H1 (cell line): Measurements from ENCODE around the gene SNX30. TPM values are rescaled to one million over a fixed set of nuclear protein-coding genes. Genes with fewer than 3 reads are reported as not detected.

Experiments
- CTCF ChIA-PET: fragments of 300-600 bp; sonication (Branson Sonifier 250); formaldehyde crosslinking; loops from one replicate; lab custom pipeline; 2021; ENCODE audit not compliant: partially characterized antibody; lab: Charles Lee
- POLR2A ChIA-PET: fragments of 300-600 bp; sonication (Branson Sonifier 250); formaldehyde crosslinking; loops from one replicate; lab custom pipeline; 2021; ENCODE audit warnings: inconsistent platforms; ENCODE audit not compliant: partially characterized antibody; lab: Charles Lee
- DNase-seq, 2 experiments: peaks; one replicate each; pipeline versions ENCODE4 v3.0.0 to v3.0.0-alpha.2; 2010 to 2022; ENCODE audit warnings: low spot score in 2 of 2, low read depth in 1 of 2, mixed read lengths in 1 of 2
- FAIRE-seq: peaks from 2 replicates; lab custom pipeline; 2011; peaks lifted over from hg19 to GRCh38; lab: Jason Lieb, UNC
- H2AFZ ChIP-seq: 2 replicates; pipeline ENCODE4 v1.8.1; 2012; ENCODE audit warnings: low read length, inconsistent platforms
- H2AK5ac ChIP-seq: 2 replicates; pipeline ENCODE4 v1.6.1; 2013; ENCODE audit warnings: low read depth, low read length
- H2BK120ac ChIP-seq: replicated peaks from 2 replicates; pipeline ENCODE3; 2013; ENCODE audit warnings: low read depth, low read length, inconsistent platforms
- H2BK12ac ChIP-seq: 2 replicates; pipeline ENCODE4 v1.6.1; 2013; ENCODE audit warnings: low read depth, low read length
- H2BK15ac ChIP-seq: 2 replicates; pipeline ENCODE4 v1.6.1; 2013; ENCODE audit warnings: low read length
- H2BK20ac ChIP-seq: 2 replicates; pipeline ENCODE4 v1.6.1; 2013; ENCODE audit warnings: low read length
- H2BK5ac ChIP-seq: 2 replicates; pipeline ENCODE4 v1.6.1; 2013; ENCODE audit warnings: low read depth, low read length
- H3K14ac ChIP-seq: 2 replicates; pipeline ENCODE4 v1.6.1; 2013; ENCODE audit warnings: inconsistent platforms; ENCODE audit not compliant: insufficient read length
- H3K18ac ChIP-seq: 2 replicates; pipeline ENCODE4 v1.6.1; 2013; ENCODE audit warnings: low read length; ENCODE audit errors: extremely low read depth
- H3K23ac ChIP-seq: 2 replicates; pipeline ENCODE4 v1.6.1; 2013; ENCODE audit warnings: inconsistent platforms; ENCODE audit not compliant: insufficient read length
- H3K23me2 ChIP-seq: 2 replicates; pipeline ENCODE4 v1.6.1; 2013; ENCODE audit warnings: low read depth, low read length
- H3K27ac ChIP-seq: 2 replicates; pipeline ENCODE4 v1.6.1; 2011; ENCODE audit warnings: low read depth, low read length, inconsistent platforms
- H3K27me3 ChIP-seq, 4 experiments: replicated peaks in 1 of 4; 1 replicate in 1 of 4; 2 replicates in 3 of 4; pipeline versions ENCODE4 v1.6.1 to v1.8.1; 2011 to 2013; ENCODE audit warnings: low read length in 3 of 4, mild to moderate bottlenecking in 3 of 4, inconsistent platforms in 2 of 4, mixed read lengths in 2 of 4, moderate library complexity in 1 of 4; ENCODE audit not compliant: control insufficient read depth in 3 of 4, insufficient read depth in 3 of 4; ENCODE audit errors: extremely low read depth in 1 of 4
- H3K36me3 ChIP-seq, 4 experiments: 2 replicates each; pipeline versions ENCODE4 v1.6.1 to v1.8.1; 2011 to 2013; ENCODE audit warnings: mild to moderate bottlenecking in 4 of 4, low read length in 3 of 4, moderate library complexity in 2 of 4, control low read depth in 1 of 4, inconsistent platforms in 1 of 4; ENCODE audit not compliant: insufficient read depth in 4 of 4, control insufficient read depth in 2 of 4
- H3K4ac ChIP-seq: replicated peaks from 2 replicates; pipeline ENCODE3; 2013; ENCODE audit warnings: low read length, low read depth, mixed read lengths, inconsistent platforms; ENCODE audit not compliant: insufficient read length
- H3K4me1 ChIP-seq, 4 experiments: replicated peaks in 1 of 4; 1 replicate in 1 of 4; 2 replicates in 3 of 4; pipeline versions ENCODE4 v1.6.1 to v1.8.1; 2011 to 2013; ENCODE audit warnings: low read length in 3 of 4, inconsistent platforms in 2 of 4, mixed read lengths in 1 of 4; ENCODE audit not compliant: insufficient read depth in 4 of 4, control insufficient read depth in 3 of 4
- H3K4me2 ChIP-seq, 2 experiments: 2 replicates each; pipeline versions ENCODE4 v1.6.1 to v1.8.1; 2011 to 2013; ENCODE audit warnings: low read depth in 2 of 2, low read length in 2 of 2, control low read depth in 1 of 2, inconsistent platforms in 1 of 2, mild to moderate bottlenecking in 1 of 2; ENCODE audit not compliant: insufficient read depth in 1 of 2
- H3K4me3 ChIP-seq, 4 experiments: fragments of 200-600, 300-600 bp in 1 of 4; sonication (generic), shearing (Covaris generic), sonication (Bioruptor Twin) in 1 of 4; 2 replicates each; pipeline versions ENCODE4 v1.5.1 to v1.8.1; 2011 to 2016; ENCODE audit warnings: low read length in 4 of 4, low read depth in 3 of 4, control low read depth in 2 of 4, inconsistent platforms in 2 of 4, mild to moderate bottlenecking in 2 of 4, mixed read lengths in 1 of 4, moderate library complexity in 1 of 4; ENCODE audit not compliant: insufficient read depth in 2 of 4; ENCODE audit errors: extremely low read depth in 1 of 4
- H3K56ac ChIP-seq: replicated peaks from 2 replicates; pipeline ENCODE3; 2013; ENCODE audit warnings: low read depth, mild to moderate bottlenecking, mixed read lengths, low read length, inconsistent platforms; ENCODE audit not compliant: insufficient read length
- H3K79me1 ChIP-seq: 2 replicates; pipeline ENCODE4 v1.6.1; 2013; ENCODE audit warnings: low read depth, low read length, control low read depth
- H3K79me2 ChIP-seq, 2 experiments: 2 replicates each; pipeline versions ENCODE4 v1.6.1 to v1.8.1; 2012 to 2013; ENCODE audit warnings: low read length in 2 of 2, mild to moderate bottlenecking in 2 of 2, inconsistent platforms in 1 of 2; ENCODE audit not compliant: insufficient read depth in 2 of 2, control insufficient read depth in 1 of 2
- H3K9ac ChIP-seq, 4 experiments: replicated peaks in 1 of 4; 1 replicate in 1 of 4; 2 replicates in 3 of 4; pipeline versions ENCODE4 v1.6.1 to v1.8.1; 2011 to 2013; ENCODE audit warnings: low read depth in 3 of 4, low read length in 3 of 4, control low read depth in 2 of 4, mild to moderate bottlenecking in 2 of 4, moderate library complexity in 2 of 4, inconsistent platforms in 1 of 4; ENCODE audit errors: extremely low read depth in 1 of 4
- H3K9me3 ChIP-seq, 2 experiments: 2 replicates each; pipeline versions ENCODE4 v1.6.1 to v1.8.1; 2012 to 2013; ENCODE audit warnings: mild to moderate bottlenecking in 2 of 2, moderate library complexity in 2 of 2, control low read depth in 1 of 2, inconsistent platforms in 1 of 2, low read depth in 1 of 2, low read length in 1 of 2, mixed read lengths in 1 of 2; ENCODE audit not compliant: insufficient read depth in 2 of 2
- H4K20me1 ChIP-seq, 2 experiments: replicated peaks in 1 of 2; 2 replicates each; pipeline versions ENCODE3 to v1.8.1; 2011 to 2013; ENCODE audit warnings: inconsistent platforms in 2 of 2, low read length in 2 of 2, mild to moderate bottlenecking in 1 of 2; ENCODE audit not compliant: insufficient read depth in 2 of 2, control insufficient read depth in 1 of 2
- H4K5ac ChIP-seq: 2 replicates; pipeline ENCODE4 v1.6.1; 2013; ENCODE audit warnings: low read length, low read depth, mixed read lengths, inconsistent platforms; ENCODE audit not compliant: insufficient read length
- H4K8ac ChIP-seq: 2 replicates; pipeline ENCODE4 v1.8.0; 2013; ENCODE audit warnings: mild to moderate bottlenecking, moderate library complexity, low read length, inconsistent platforms; ENCODE audit not compliant: insufficient read depth; ENCODE audit errors: extremely low read depth
- H4K91ac ChIP-seq: replicated peaks from 2 replicates; pipeline ENCODE3; 2013; ENCODE audit warnings: low read length, mixed read lengths, inconsistent platforms; ENCODE audit not compliant: insufficient read length
- CHD1 ChIP-seq: IDR thresholded peaks from 2 replicates; pipeline ENCODE4 v1.6.1; 2012; ENCODE audit warnings: low read depth, low read length, improper control_type of control experiment
- KDM1A ChIP-seq: fragments of 200-600, 300-600 bp; sonication (generic); IDR thresholded peaks from 2 replicates; pipeline ENCODE4 v1.7.1; 2016; ENCODE audit warnings: mild to moderate bottlenecking, low read length, borderline replicate concordance
- KDM5A ChIP-seq: fragments of 200-600 bp; IDR thresholded peaks from 2 replicates; pipeline ENCODE4 v1.7.1; 2012; ENCODE audit warnings: mild to moderate bottlenecking, low read length, inconsistent platforms, mixed read lengths
- NRF1 ChIP-seq: IDR thresholded peaks from 2 replicates; pipeline ENCODE4 v1.6.1; 2011; ENCODE audit warnings: mild to moderate bottlenecking, low read depth, low read length, improper control_type of control experiment
- TAF7 ChIP-seq: optimal IDR thresholded peaks from 2 replicates; pipeline ENCODE3; 2011; ENCODE audit warnings: low read depth, mild to moderate bottlenecking, inconsistent platforms, low read length, moderate library complexity, borderline replicate concordance
- TBP ChIP-seq: IDR thresholded peaks from 2 replicates; pipeline ENCODE4 v1.6.1; 2011; ENCODE audit warnings: low read depth, low read length, improper control_type of control experiment
- WGBS, 2 experiments: shearing (Covaris generic) in 1 of 2; methylation state at CpG; one replicate each; pipeline versions ENCODE4 v1.1.6 to v1.1.7; 2013 to 2015; ENCODE audit warnings: low lambda C conversion rate in 2 of 2, mixed read lengths in 2 of 2, inconsistent platforms in 1 of 2, low coverage in 1 of 2, missing lambda C conversion rate in 1 of 2; ENCODE audit not compliant: insufficient replicate concordance in 2 of 2, insufficient coverage in 1 of 2, insufficient read length in 1 of 2; ENCODE audit errors: extremely low coverage in 1 of 2, missing lambda C conversion rate in 1 of 2; 5-methylcytosine and 5-hydroxymethylcytosine counted together
- polyA plus RNA-seq, 7 experiments: library from polyadenylated mRNA; depleted of rRNA in 3 of 7; stranded (reverse) in 5 of 7; unstranded in 2 of 7; fragments of >200 nt in 5 of 7; fragments of 200-250 nt in 2 of 7; gene quantifications; 1 replicate in 5 of 7; 2 replicates in 1 of 7; 4 replicates in 1 of 7; pipeline versions ENCODE4 v1.2.1 to v1.2.3, GENCODE V29; 2011 to 2013; ENCODE audit warnings: missing spikeins in 2 of 7, mixed read lengths in 2 of 7
- total RNA-seq: library from RNA; stranded (reverse); fragmentation: NEBNext Ultra II Directional; extraction: Animal tissue kit (Norgen Biotek cat#: 25700); gene quantifications from 2 replicates; pipeline ENCODE4 v1.2.1, GENCODE V29; 2021
- TF ChIP-seq, protein P1 (sequence below): IDR thresholded peaks from 2 replicates; pipeline ENCODE4 v1.6.1; 2011; ENCODE audit warnings: low read depth, mild to moderate bottlenecking, low read length; ENCODE audit not compliant: insufficient read depth

Gene SNX30
- total and polyA plus RNA-seq, 2 of the 8 experiments (the other 6 are each of a cell fraction or from before 2014, with no cell fraction given): 4.0 to 12.2 TPM

DNA sequence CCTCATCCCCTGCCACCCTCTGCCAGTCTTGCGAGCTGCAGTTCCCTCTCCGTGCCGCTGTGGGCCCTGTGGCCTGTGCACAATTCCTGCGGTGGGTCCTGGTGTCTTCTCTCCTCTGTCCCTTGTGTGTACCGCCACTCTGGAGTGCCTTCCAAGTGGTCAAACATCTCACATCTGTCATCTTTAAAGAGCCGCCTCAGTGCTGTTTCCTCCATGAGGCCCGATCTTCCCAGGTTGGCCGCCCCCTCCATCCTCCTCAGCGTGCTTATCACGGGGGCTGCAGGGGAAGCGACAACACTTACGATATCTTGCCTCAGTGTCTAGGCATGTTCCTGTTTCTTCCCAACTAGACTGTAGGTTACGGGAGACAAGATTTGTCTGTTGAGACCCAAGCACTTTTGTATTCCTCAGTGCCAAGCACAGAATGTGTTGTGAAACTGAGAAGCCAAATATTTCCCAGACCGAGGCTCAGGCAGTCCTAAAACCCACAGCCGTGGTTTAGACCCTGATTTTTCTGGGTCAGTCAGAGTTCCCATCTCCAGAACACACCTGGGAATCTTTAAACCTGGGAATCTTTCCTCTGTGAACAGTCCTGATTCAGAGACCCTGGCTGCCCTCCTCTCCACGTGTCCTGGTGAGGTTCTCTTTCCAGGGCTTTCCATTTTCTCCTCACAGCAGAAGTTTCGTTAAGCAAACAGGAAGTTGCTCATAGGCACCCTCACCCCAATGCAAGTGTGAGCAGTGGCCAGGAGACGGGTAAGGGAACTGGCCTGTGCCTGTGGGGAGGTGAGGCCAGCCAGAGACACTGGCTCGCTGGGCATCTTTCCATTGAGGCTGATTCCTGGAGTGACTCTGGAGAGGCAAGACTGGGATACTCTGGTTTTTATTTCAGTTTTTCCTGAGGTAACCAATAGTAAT lies 111.3 kb downstream of the SNX30 start:
- H3K27ac ChIP-seq: no peak overlapping the region
- CTCF ChIA-PET: interaction anchor here (0.9 to 6.0 kb wide), 8 partner anchors 13 to 41 kb away, joined by 3 to 51 read pairs (median 4); no protein-coding TSS in a partner anchor
- no peak for FAIRE-seq

More for the DNA sequence above, 111.3 kb downstream of the SNX30 start:
- Histone ChIP-seq H2BK20ac (no peak overlapping the region), H3K23ac (no peak overlapping the region), H3K18ac (no peak overlapping the region), H2BK15ac (no peak overlapping the region), H3K27me3 (no peaks in the 10 kb centered on the region), H2BK120ac (no peak overlapping the region), H4K91ac (no peak overlapping the region), H4K5ac (no peak overlapping the region), H4K20me1 (no peaks in the 10 kb centered on the region), H3K79me1 (peaks cover 2% of the 10 kb centered on the region; the same call in 1 of the 2 replicates), H3K9me3 (no peaks in the 10 kb centered on the region), H2AFZ (no peak overlapping the region), H4K8ac (no peak overlapping the region; the same call in 1 of the 2 replicates), H2AK5ac (no peak overlapping the region), H3K36me3 (0 out of 8 replicates have a peak, but pooled peaks cover 0 to 2% (median 0%) of the 10 kb centered on the region in 4 experiments), H3K4me3 (no peak overlapping the region), H3K4me1 (no peaks in the 10 kb centered on the region), H3K4me2 (no peak overlapping the region), H2BK5ac (no peak overlapping the region), H2BK12ac (no peak overlapping the region), H3K23me2 (peaks cover 7% of the 10 kb centered on the region; the same call in 1 of the 2 replicates), H3K4ac (no peak overlapping the region), H3K56ac (no peak overlapping the region), H3K14ac (no peak overlapping the region), H3K79me2 (no peaks in the 10 kb centered on the region), H3K9ac (no peak overlapping the region)
- DNase-seq: no peak
- TF ChIP-seq CHD1 (no peak), NRF1 (no peak), KDM1A (no peak), TBP (no peak), KDM5A (no peak), TAF7 (no peak)
- TF ChIP-seq, protein P1, sequence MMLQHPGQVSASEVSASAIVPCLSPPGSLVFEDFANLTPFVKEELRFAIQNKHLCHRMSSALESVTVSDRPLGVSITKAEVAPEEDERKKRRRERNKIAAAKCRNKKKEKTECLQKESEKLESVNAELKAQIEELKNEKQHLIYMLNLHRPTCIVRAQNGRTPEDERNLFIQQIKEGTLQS: no peak
- 87% methylated on average over 19 of the region's 19 CpGs; no CpG with 5 or more reads in 1 of the 2 experiments for WGBS, 2 experiments
- POLR2A ChIA-PET: interaction anchor here (0.6 kb wide), 1 partner anchor 52 kb away, joined by 3 read pairs; no protein-coding TSS in a partner anchor
